HepG2 (cell line): ENCODE data around the gene ZNF883. TPM values are rescaled to one million over a fixed set of nuclear protein-coding genes. Genes with fewer than 3 reads are reported as not detected.

Experiments
- AKNA ChIP-seq: sonication (generic); formaldehyde crosslinking; IDR thresholded peaks from 2 replicates; pipeline ENCODE4 v1.4.0; 2020; ENCODE audit warnings: missing genetic modification reagents, borderline replicate concordance
- DMTF1 ChIP-seq: sonication (generic); formaldehyde crosslinking; IDR thresholded peaks from 2 replicates; pipeline ENCODE4 v1.4.0; 2020; ENCODE audit warnings: mild to moderate bottlenecking, missing genetic modification reagents
- DNMT1 ChIP-seq: sonication (generic); formaldehyde crosslinking; IDR thresholded peaks from 2 replicates; pipeline ENCODE4 v1.5.1; 2020; ENCODE audit warnings: mild to moderate bottlenecking, missing genetic modification reagents
- DR1 ChIP-seq: sonication (generic); formaldehyde crosslinking; IDR thresholded peaks from 2 replicates; pipeline ENCODE4 v1.8.0; 2021; ENCODE audit warnings: mild to moderate bottlenecking, missing genetic modification reagents, inconsistent platforms
- EZH2 ChIP-seq: conservative IDR thresholded peaks from 2 replicates; pipeline ENCODE4 v1.6.1; 2012; ENCODE audit warnings: mild to moderate bottlenecking, low read depth, low read length, moderate library complexity
- GLMP ChIP-seq: sonication (generic); formaldehyde crosslinking; IDR thresholded peaks from 2 replicates; pipeline ENCODE4 v1.9.0; 2021; ENCODE audit warnings: missing genetic modification reagents, mild to moderate bottlenecking, borderline replicate concordance
- KAT2B ChIP-seq: fragments of 150-350 bp; IDR thresholded peaks from 2 replicates; pipeline ENCODE4 v1.6.1; 2014; ENCODE audit warnings: low read depth, low read length, borderline replicate concordance
- MBD4 ChIP-seq: IDR thresholded peaks from 2 replicates; pipeline ENCODE4 v1.6.1; 2012; ENCODE audit warnings: low read length, inconsistent platforms, borderline replicate concordance
- MIXL1 ChIP-seq: IDR thresholded peaks from 2 replicates; pipeline ENCODE4 v1.6.1; 2016
- NKX3-1 ChIP-seq: sonication (generic); formaldehyde crosslinking; IDR thresholded peaks from 2 replicates; pipeline ENCODE4 v1.5.0; 2020; ENCODE audit warnings: missing genetic modification reagents
- NR3C1 ChIP-seq: sonication (generic); formaldehyde crosslinking; IDR thresholded peaks from 2 replicates; pipeline ENCODE4 v1.4.0; 2020; ENCODE audit warnings: missing genetic modification reagents
- PCBP1 ChIP-seq: fragments of 200-400 bp; formaldehyde crosslinking; IDR thresholded peaks from 2 replicates; pipeline ENCODE4 v1.6.1; 2017; ENCODE audit warnings: mild to moderate bottlenecking, low read depth, low read length, borderline replicate concordance
- SALL2 ChIP-seq: sonication (generic); formaldehyde crosslinking; IDR thresholded peaks from 2 replicates; pipeline ENCODE4 v1.8.1; 2023; ENCODE audit warnings: mild to moderate bottlenecking, missing genetic modification reagents, inconsistent platforms
- TBP ChIP-seq: sonication (generic); formaldehyde crosslinking; IDR thresholded peaks from 2 replicates; pipeline ENCODE4 v1.5.0; 2020; ENCODE audit warnings: missing genetic modification reagents
- ZKSCAN1 ChIP-seq: fragments of 150-350 bp; IDR thresholded peaks from 2 replicates; pipeline ENCODE4 v1.6.1; 2014; ENCODE audit warnings: low read length
- ZNF124 ChIP-seq: sonication (generic); formaldehyde crosslinking; IDR thresholded peaks from 2 replicates; pipeline ENCODE4 v1.4.0; 2020; ENCODE audit warnings: missing genetic modification reagents
- ZNF251 ChIP-seq: sonication (generic); formaldehyde crosslinking; IDR thresholded peaks from 2 replicates; pipeline ENCODE4 v1.9.0; 2021; ENCODE audit warnings: mild to moderate bottlenecking, missing genetic modification reagents
- ZNF256 ChIP-seq: sonication (generic); formaldehyde crosslinking; conservative IDR thresholded peaks from 2 replicates; pipeline ENCODE4 v1.4.0; 2020; ENCODE audit warnings: missing genetic modification reagents
- ZNF331 ChIP-seq: sonication (generic); formaldehyde crosslinking; IDR thresholded peaks from 2 replicates; pipeline ENCODE4 v1.4.0; 2020; ENCODE audit warnings: missing genetic modification reagents
- ZNF766 ChIP-seq: sonication (generic); formaldehyde crosslinking; IDR thresholded peaks from 2 replicates; pipeline ENCODE4 v1.5.0; 2020; ENCODE audit warnings: missing genetic modification reagents, borderline replicate concordance
- polyA plus RNA-seq, 8 experiments: library from polyadenylated mRNA; depleted of rRNA in 3 of 8; stranded (reverse) in 7 of 8; unstranded in 1 of 8; fragments of >200 nt; fragmentation: Illumina TruSeq in 4 of 8; extraction: Trizol in 4 of 8; gene quantifications; 2 replicates each; pipeline versions ENCODE4 v1.2.1 to v1.2.3, GENCODE V29; 2011 to 2016; ENCODE audit warnings: low read depth in 4 of 8, missing spikeins in 1 of 8, mixed read lengths in 1 of 8; ENCODE audit not compliant: insufficient read depth in 1 of 8
- total RNA-seq, 5 experiments: library from RNA; depleted of rRNA; stranded (reverse); fragments of >200 nt; fragmentation: Illumina TruSeq; extraction: Trizol; gene quantifications; 2 replicates each; pipeline ENCODE4 v1.2.3, GENCODE V29; 2016; ENCODE audit warnings: low read depth in 1 of 5

Gene ZNF883
- total and polyA plus RNA-seq, 2 of the 13 experiments (the other 11 are each of a cell fraction or from before 2014, with no cell fraction given): 5.3 to 10.0 TPM

- TF ChIP-seq MIXL1 (CRISPR knock-in tag): no peak
- TF ChIP-seq NKX3-1 (CRISPR knock-in tag): no peak
- TF ChIP-seq SALL2 (CRISPR knock-in tag): no peak
- no peak for TF ChIP-seq EZH2
- TF ChIP-seq ZNF766 (CRISPR knock-in tag): no peak
- TF ChIP-seq ZNF331 (CRISPR knock-in tag): 0 out of 2 replicates have a peak, but pooled peaks have one; percentile 29
- no peak for TF ChIP-seq DR1 (CRISPR knock-in tag)
- TF ChIP-seq ZKSCAN1: no peak
- no peak for TF ChIP-seq GLMP (CRISPR knock-in tag)
- no peak for TF ChIP-seq PCBP1
- TF ChIP-seq KAT2B: no peak
- TF ChIP-seq DNMT1 (CRISPR knock-in tag): 0 out of 2 replicates have a peak, but pooled peaks have one; percentile 33
- peak; percentile 58; the same call in 1 of the 2 replicates for TF ChIP-seq ZNF124 (CRISPR knock-in tag)
- TF ChIP-seq ZNF256 (CRISPR knock-in tag): no peak
- TF ChIP-seq DMTF1 (CRISPR knock-in tag): no peak
- no peak for TF ChIP-seq TBP (CRISPR knock-in tag)
- no peak for TF ChIP-seq NR3C1
- no peak for TF ChIP-seq MBD4
- no peak for TF ChIP-seq ZNF251
- TF ChIP-seq AKNA (CRISPR knock-in tag): no peak
These were observed at the start of gene ZNF883 (continued) for GRCh38 chr9:113011911-113012381.
